Fibroblast of gingiva (primary cell): ENCODE results near the gene GTPBP10.

Source experiments
- DNase-seq: peaks from one replicate; pipeline ENCODE4 v3.0.0-alpha.2; 2011; ENCODE audit warnings: low read depth

Gene GTPBP10

GRCh38 chr7:90351987-90352386 is 5.5 kb downstream of the GTPBP10 start:
- no peak for DNase-seq

- DNase-seq = peak; percentile 22
Observed at GRCh38 chr7:90383422-90383821, 36.9 kb downstream of the GTPBP10 start.

- peak; percentile 9 for DNase-seq
Observed at GRCh38 chr7:90383861-90384260, 37.3 kb downstream of the GTPBP10 start.

GRCh38 chr7:90384433-90384832 is 37.9 kb downstream of the GTPBP10 start:
- no peak for DNase-seq

- DNase-seq = peak; percentile 21
Observed at GRCh38 chr7:90387470-90388240, 41.1 kb downstream of the GTPBP10 start.

GRCh38 chr7:90390926-90391325 is 44.4 kb downstream of the GTPBP10 start:
- DNase-seq = no peak

GRCh38 chr7:90391488-90391887 is 45.0 kb downstream of the GTPBP10 start:
- DNase-seq = no peak

GRCh38 chr7:90396420-90396819 is 49.9 kb downstream of the GTPBP10 start:
- no peak for DNase-seq

- DNase-seq = peak; percentile 14
Observed at GRCh38 chr7:90401989-90402388, 55.5 kb downstream of the GTPBP10 start.

GRCh38 chr7:90402785-90403173 is 56.3 kb downstream of the GTPBP10 start:
- DNase-seq = no peak

- peak; percentile 96 for DNase-seq
Observed at GRCh38 chr7:90403174-90404113, 56.9 kb downstream of the GTPBP10 start, which contains the start of gene CLDN12. Gene CLDN12 (plus strand): TSS chr7:90403461. CDS start chr7:90412677, 9,216 bp downstream.

- no peak for DNase-seq
Observed at GRCh38 chr7:90404777-90405176, 58.3 kb downstream of the GTPBP10 start.

GRCh38 chr7:90407484-90407821 is 60.9 kb downstream of the GTPBP10 start:
- no peak for DNase-seq

- DNase-seq = no peak
Observed at GRCh38 chr7:90408142-90408541, 61.6 kb downstream of the GTPBP10 start.

GRCh38 chr7:90409667-90410066 is 63.2 kb downstream of the GTPBP10 start:
- DNase-seq = no peak

- no peak for DNase-seq
Observed at GRCh38 chr7:90411510-90411909, 65.0 kb downstream of the GTPBP10 start.

GRCh38 chr7:90412458-90413184 is 66.1 kb downstream of the GTPBP10 start:
- DNase-seq = no peak

GRCh38 chr7:90413185-90413528 is 66.6 kb downstream of the GTPBP10 start:
- no peak for DNase-seq

GRCh38 chr7:90421651-90422050 is 75.1 kb downstream of the GTPBP10 start:
- DNase-seq = no peak

GRCh38 chr7:90424720-90425119 is 78.2 kb downstream of the GTPBP10 start:
- DNase-seq = no peak

GRCh38 chr7:90425376-90425775 is 78.9 kb downstream of the GTPBP10 start:
- DNase-seq = no peak
